ENCODE results near the gene KAT6B.

The KAT6B gene

GRCh38 chr10:74925291-74925690, 98.9 kb downstream of the KAT6B start:
- no peak for DNase-seq

GRCh38 chr10:74925708-74926107, 99.3 kb downstream of the KAT6B start:
- DNase-seq: peak; percentile 43

- DNase-seq: no peak
Measured at GRCh38 chr10:74926791-74927585, 100.6 kb downstream of the KAT6B start.

- DNase-seq: no peak
Measured at GRCh38 chr10:74927701-74928100, 101.3 kb downstream of the KAT6B start.

GRCh38 chr10:74928742-74929191, 102.4 kb downstream of the KAT6B start:
- DNase-seq: no peak

GRCh38 chr10:74929197-74929596, 102.8 kb downstream of the KAT6B start:
- no peak for DNase-seq

- peak; percentile 13 for DNase-seq
Measured at GRCh38 chr10:74930965-74931364, 104.6 kb downstream of the KAT6B start.

- DNase-seq: peak; percentile 25
Measured at GRCh38 chr10:74932648-74933047, 106.2 kb downstream of the KAT6B start.

- DNase-seq: no peak
Measured at GRCh38 chr10:74934100-74934812, 107.9 kb downstream of the KAT6B start.

- DNase-seq: no peak
Measured at GRCh38 chr10:74936577-74937265, 110.3 kb downstream of the KAT6B start.

GRCh38 chr10:74937266-74937856, 111.0 kb downstream of the KAT6B start:
- no peak for DNase-seq

- no peak for DNase-seq
Measured at GRCh38 chr10:74944205-74944604, 117.8 kb downstream of the KAT6B start.

- peak; percentile 76 for DNase-seq
Measured at GRCh38 chr10:74947781-74948401, 121.5 kb downstream of the KAT6B start.

GRCh38 chr10:74949034-74949832, 122.8 kb downstream of the KAT6B start:
- no peak for DNase-seq

GRCh38 chr10:74949843-74950765, 123.7 kb downstream of the KAT6B start:
- DNase-seq: no peak

GRCh38 chr10:74953214-74953613, 126.8 kb downstream of the KAT6B start:
- no peak for DNase-seq

- no peak for DNase-seq
Measured at GRCh38 chr10:74955796-74956195, 129.4 kb downstream of the KAT6B start.

- no peak for DNase-seq
Measured at GRCh38 chr10:74956555-74957111, 130.2 kb downstream of the KAT6B start.

- DNase-seq: no peak
Measured at GRCh38 chr10:74957285-74957961, 131.0 kb downstream of the KAT6B start.

GRCh38 chr10:74958316-74958715, 131.9 kb downstream of the KAT6B start:
- DNase-seq: no peak
